ENCODE measurements around the gene LGALS16. TPM values are rescaled to one million over a fixed set of nuclear protein-coding genes. Genes with fewer than 3 reads are reported as not detected.

The LGALS16 gene
- total and polyA plus RNA-seq, 2 donors (not counting 1 experiment from before 2014, with no cell fraction given), result not detected

GRCh38 chr19:39670998-39671397, 15.3 kb downstream of the LGALS16 start:
- no peak overlapping the region for H3K27ac ChIP-seq (ENCODE audit: low read length in 2 of 2)
- H3K4me3 ChIP-seq (ENCODE audit: control extremely low read depth in 1 of 5, extremely low read depth in 1 of 5, insufficient read depth in 1 of 5, low read depth in 2 of 5, low read length in 4 of 5), result no peak overlapping the region
- DNase-seq (no peak), ATAC-seq (ENCODE audit: low read depth) (no peak)
- intact Hi-C loops (cut with micrococcal nuclease), result loop anchor here (5.0 kb wide), 2 partner anchors 171 to 459 kb away; no protein-coding TSS in a partner anchor
- Mint-ChIP-seq H3K27ac (no peak overlapping the region), H3K9me3 (ENCODE audit: insufficient read depth) (peaks cover 2% of the 10 kb centered on the region), H3K27me3 (peaks cover 38% of the 10 kb centered on the region), H3K4me3 (no peak overlapping the region), H3K4me1 (peaks cover 4% of the 10 kb centered on the region)
- POLR2A ChIA-PET, result no interaction called here
- H4K20me1 ChIP-seq (ENCODE audit: control insufficient read depth, insufficient read depth, low read length, poor library complexity, severe bottlenecking), result no peaks in the 10 kb centered on the region
- TF ChIP-seq CTCF (IDR thresholded peaks at IDR 0.05), result no peak
- no peak for TF ChIP-seq EZH2 (IDR thresholded peaks at IDR 0.05; ENCODE audit: borderline replicate concordance, insufficient read depth, low read depth, low read length, poor library complexity, severe bottlenecking)
- no peaks in the 10 kb centered on the region for H3K36me3 ChIP-seq (replicated peaks in 1 of 2; ENCODE audit: control extremely low read depth in 1 of 2, control insufficient read depth in 1 of 2, extremely low read depth in 1 of 2, insufficient read depth in 2 of 2, low read length in 1 of 2)
- H3K9ac ChIP-seq (ENCODE audit: low read length), result no peak overlapping the region
- no peak overlapping the region for H3K4me2 ChIP-seq (replicated peaks; ENCODE audit: low read depth, low read length, poor library complexity, severe bottlenecking)
- CTCF ChIA-PET, result interaction anchor here (0.9 to 6.7 kb wide), 7 partner anchors 111 to 619 kb away, joined by 3 to 91 read pairs (median 7); no protein-coding TSS in a partner anchor
- 14% methylated on average over 1 of the region's 4 CpGs for WGBS (ENCODE audit: insufficient coverage)
- peaks cover 0 to 3% (median 0%) of the 10 kb centered on the region in 3 donors for H3K9me3 ChIP-seq (ENCODE audit: control extremely low read depth in 1 of 3, control insufficient read depth in 2 of 3, insufficient read depth in 1 of 3, low read length in 2 of 3)
- no peaks in the 10 kb centered on the region for H3K79me2 ChIP-seq (ENCODE audit: control insufficient read depth, insufficient read depth, low read length)
- peaks cover 0 to 9% (median 4%) of the 10 kb centered on the region in 4 experiments for H3K27me3 ChIP-seq (replicated peaks in 1 of 4; ENCODE audit: control extremely low read depth in 1 of 4, control insufficient read depth in 3 of 4, insufficient read depth in 4 of 4, low read length in 3 of 4)
- H2AFZ ChIP-seq (ENCODE audit: insufficient read depth, low read depth, low read length, poor library complexity, severe bottlenecking), result no peak overlapping the region
- H3K4me1 ChIP-seq (ENCODE audit: control insufficient read depth in 2 of 2, insufficient read depth in 2 of 2, low read length in 2 of 2), result peaks cover 0 to 3% of the 10 kb centered on the region in 2 donors

- H4K20me1 ChIP-seq (ENCODE audit: control insufficient read depth, insufficient read depth, low read length, poor library complexity, severe bottlenecking), result no peaks in the 10 kb centered on the region
- no peak overlapping the region for H3K27ac Mint-ChIP-seq
- H3K4me3 Mint-ChIP-seq, result no peak overlapping the region
- peak; percentile 75 for DNase-seq
- peaks cover 0 to 3% of the 10 kb centered on the region in 2 donors for H3K4me1 ChIP-seq (ENCODE audit: control insufficient read depth in 2 of 2, insufficient read depth in 2 of 2, low read length in 2 of 2)
- peak overlapping the region; percentile 32 for H2AFZ ChIP-seq (ENCODE audit: insufficient read depth, low read depth, low read length, poor library complexity, severe bottlenecking)
- WGBS (ENCODE audit: insufficient coverage), result 0% methylated on average over 6 of the region's 9 CpGs
- intact Hi-C loops (cut with micrococcal nuclease), result loop anchor here (5.0 kb wide), 2 partner anchors 170 to 460 kb away; no protein-coding TSS in a partner anchor
- H3K36me3 ChIP-seq (replicated peaks in 1 of 2; ENCODE audit: control extremely low read depth in 1 of 2, control insufficient read depth in 1 of 2, extremely low read depth in 1 of 2, insufficient read depth in 2 of 2, low read length in 1 of 2), result no peaks in the 10 kb centered on the region
- no peak for TF ChIP-seq EZH2 (IDR thresholded peaks at IDR 0.05; ENCODE audit: borderline replicate concordance, insufficient read depth, low read depth, low read length, poor library complexity, severe bottlenecking)
- TF ChIP-seq CTCF (IDR thresholded peaks at IDR 0.05), result peak; percentile 72
- peaks cover 0 to 12% (median 4%) of the 10 kb centered on the region in 4 experiments for H3K27me3 ChIP-seq (replicated peaks in 1 of 4; ENCODE audit: control extremely low read depth in 1 of 4, control insufficient read depth in 3 of 4, insufficient read depth in 4 of 4, low read length in 3 of 4)
- no peak overlapping the region for H3K4me2 ChIP-seq (replicated peaks; ENCODE audit: low read depth, low read length, poor library complexity, severe bottlenecking)
- ATAC-seq (ENCODE audit: low read depth), result peak; percentile 51
- H3K9ac ChIP-seq (ENCODE audit: low read length), result no peak overlapping the region
- H3K9me3 ChIP-seq (ENCODE audit: control extremely low read depth in 1 of 3, control insufficient read depth in 2 of 3, insufficient read depth in 1 of 3, low read length in 2 of 3), result no peaks in the 10 kb centered on the region
- no peaks in the 10 kb centered on the region for H3K79me2 ChIP-seq (ENCODE audit: control insufficient read depth, insufficient read depth, low read length)
- ChIA-PET CTCF (interaction anchor here (0.9 to 6.7 kb wide), 14 partner anchors 9 to 621 kb away, joined by 3 to 91 read pairs (median 3); no protein-coding TSS in a partner anchor), POLR2A (no interaction called here)
- no peak overlapping the region for H3K27ac ChIP-seq (ENCODE audit: low read length in 2 of 2)
- H3K4me3 ChIP-seq (ENCODE audit: control extremely low read depth in 1 of 5, extremely low read depth in 1 of 5, insufficient read depth in 1 of 5, low read depth in 2 of 5, low read length in 4 of 5), result no peak overlapping the region
- no peaks in the 10 kb centered on the region for H3K9me3 Mint-ChIP-seq (ENCODE audit: insufficient read depth)
- H3K4me1 Mint-ChIP-seq, result peaks cover 4% of the 10 kb centered on the region
- H3K27me3 Mint-ChIP-seq, result peaks cover 33% of the 10 kb centered on the region
Observed at GRCh38 chr19:39671739-39672363, 16.1 kb downstream of the LGALS16 start.

Data from B cell (primary cell).